SK-MEL-5 (cell line): ENCODE measurements around the gene KREMEN1. TPM values are rescaled to one million over a fixed set of nuclear protein-coding genes. Genes with fewer than 3 reads are reported as not detected.
"Not testable (repeated sequence)": the region's sequence is repeated elsewhere in the genome, so short reads cannot be mapped to it uniquely, and the experiment has no call there.

Experiments
- DNase-seq: peaks from one replicate; pipeline ENCODE4 v3.0.0-alpha.2; 2016; ENCODE audit warnings: low read depth, low spot score
- in situ Hi-C: cut with HindIII; loops from 2 replicates; pipeline ENCODE4 v1.10.0; 2016; ENCODE audit warnings: low sequenced_read_pairs, high pct_unique_total_duplicates, low pct_unique_long_range_greater_than_20kb
- polyA plus RNA-seq, 2 experiments: library from polyadenylated mRNA; depleted of rRNA; stranded (reverse); fragments of >200 nt; gene quantifications; 2 replicates each; pipeline ENCODE4 v1.2.3, GENCODE V29; 2015
- total RNA-seq: library from RNA; depleted of rRNA; stranded (reverse); fragments of >200 nt; shearing (Covaris generic); gene quantifications from 2 replicates; pipeline ENCODE4 v1.2.3, GENCODE V29; 2014; rRNA removed

KREMEN1 gene
- total RNA-seq: 23.0 and 23.5 TPM in 2 replicates
- 48.7 and 64.4 TPM in 2 replicates for polyA plus RNA-seq (2015; cell fraction: cytosol; rRNA removed)
- 9.2 and 14.5 TPM in 2 replicates for polyA plus RNA-seq (2015; cell fraction: nucleus; rRNA removed)

GRCh38 chr22:29072979-29073617, at the start of gene KREMEN1:
KREMEN1 (plus strand) TSS chr22:29073035; CDS start chr22:29073131, 96 bp downstream.
- in situ Hi-C loops: no loop called here
- no peak for DNase-seq

DNA sequence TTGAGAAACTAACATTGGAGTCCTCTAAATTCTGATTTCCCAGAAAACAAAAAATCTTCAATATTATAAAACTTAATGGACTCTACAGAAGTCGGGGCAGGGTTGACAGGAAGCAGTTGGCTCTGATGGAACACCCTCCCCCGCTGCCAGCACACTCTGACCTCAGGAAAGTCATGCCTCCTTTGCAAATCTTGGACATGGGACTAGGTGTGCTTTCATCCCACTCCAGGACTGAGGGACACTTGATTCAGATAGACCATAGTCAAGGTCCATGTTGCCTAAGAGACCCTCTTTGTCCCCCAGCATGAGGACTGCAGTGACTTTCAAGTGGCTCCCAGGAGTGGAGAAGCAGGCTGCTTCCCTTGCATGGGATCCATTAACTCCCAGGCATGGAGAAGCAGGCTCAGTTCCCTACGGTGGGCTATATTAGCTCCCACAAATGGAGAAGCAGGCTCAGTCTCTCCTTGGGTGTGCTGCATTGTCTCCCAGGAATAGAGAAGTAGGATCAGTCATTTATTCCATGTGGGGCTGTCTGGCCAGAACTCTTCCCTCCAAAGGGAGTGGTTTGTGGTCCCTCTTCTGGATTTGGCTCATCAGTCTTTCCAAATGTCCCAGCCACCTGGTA, 49.6 kb upstream of the KREMEN1 start:
- DNase-seq: no peak
- in situ Hi-C loops: no loop called here

DNA sequence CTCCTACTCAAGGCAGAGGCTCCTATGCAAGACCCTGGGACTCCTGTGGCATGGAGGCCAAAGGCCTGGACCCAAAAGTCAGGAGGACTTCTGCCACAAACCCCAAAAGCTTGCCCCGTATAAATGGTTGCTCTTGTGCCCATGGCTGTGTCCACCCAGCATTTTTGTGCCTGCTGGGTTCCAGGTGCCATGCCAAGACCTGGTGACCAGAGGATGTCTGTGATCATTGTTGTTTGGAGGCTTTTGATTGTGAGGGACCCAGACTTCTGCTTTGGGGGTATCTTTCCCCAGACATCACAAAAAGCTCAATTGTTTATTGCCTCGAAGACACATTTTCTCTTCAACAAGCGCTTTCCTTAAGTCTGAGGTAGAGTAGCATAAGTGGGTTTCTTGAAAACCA, 46.3 kb upstream of the KREMEN1 start:
- DNase-seq: no peak
- in situ Hi-C loops: no loop called here

GRCh38 chr22:29028468-29028867, 44.4 kb upstream of the KREMEN1 start:
- in situ Hi-C loops: no loop called here
- DNase-seq: no peak

- in situ Hi-C loops: no loop called here
These were observed 43.4 kb upstream of the KREMEN1 start for GRCh38 chr22:29029202-29030000.

DNA sequence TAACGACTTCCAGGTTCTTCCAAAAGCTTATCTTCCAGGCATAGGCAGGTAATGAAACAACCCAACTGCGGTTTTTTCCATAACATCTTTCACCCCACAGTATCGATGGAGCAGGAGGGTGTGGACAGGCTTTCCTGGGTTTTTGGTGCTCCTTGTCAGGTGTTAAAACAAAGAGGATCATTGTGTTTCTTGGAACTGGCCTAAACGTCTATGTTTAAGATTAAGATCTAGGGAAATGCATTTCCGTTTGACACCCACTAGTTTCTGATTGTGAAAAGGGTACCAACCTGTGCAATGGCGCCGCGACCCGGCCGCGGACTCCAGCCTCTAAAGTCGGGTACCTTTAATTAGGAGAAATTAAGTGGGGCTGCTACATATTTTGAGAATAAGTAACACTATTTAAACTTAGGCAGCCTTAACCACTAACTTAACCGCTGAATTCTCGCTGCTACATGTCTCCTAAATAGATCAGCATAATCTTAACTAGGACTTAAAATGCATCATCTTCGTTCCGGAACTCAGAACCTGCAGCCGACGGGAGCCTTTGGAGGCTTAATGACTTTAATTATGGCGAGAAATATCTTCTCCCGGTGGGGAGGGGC, 42.7 kb upstream of the KREMEN1 start:
- in situ Hi-C loops: no loop called here
- DNase-seq: no peak

More at GRCh38 chr22:29029202-29030000, 43.4 kb upstream of the KREMEN1 start:
- no peak for DNase-seq

DNA sequence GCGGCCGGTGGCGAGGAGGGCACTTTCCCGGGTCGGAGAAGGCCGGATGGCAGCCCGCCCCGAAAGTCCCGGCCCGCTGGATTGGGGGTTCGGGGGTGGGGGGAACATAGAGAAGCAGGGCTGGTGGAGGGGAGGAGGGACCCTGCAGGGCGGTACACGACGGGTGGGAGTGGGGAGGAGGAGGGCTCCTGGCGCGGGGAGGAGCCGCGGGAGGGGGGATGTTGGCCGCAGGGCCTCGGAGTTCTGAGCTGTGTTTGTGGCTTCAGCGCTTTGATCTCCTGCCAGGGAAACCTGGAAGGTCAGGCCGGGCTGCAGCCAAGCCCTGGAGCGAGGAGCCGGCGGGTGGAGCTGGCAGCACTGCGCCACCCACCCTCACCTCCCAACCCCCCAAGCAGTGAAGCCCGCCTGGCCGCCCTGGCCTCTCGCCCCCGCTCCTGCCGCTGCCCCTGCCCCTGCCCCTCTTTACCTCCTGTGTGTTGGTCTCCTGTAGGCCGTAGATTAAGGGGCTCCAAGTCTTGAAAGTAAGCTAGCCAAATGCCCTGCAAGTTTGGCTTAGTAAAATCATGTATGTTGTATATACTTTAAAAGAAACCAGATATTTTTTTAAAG, 42.1 kb upstream of the KREMEN1 start:
- DNase-seq: no peak

GRCh38 chr22:29031227-29032011, 41.4 kb upstream of the KREMEN1 start:
- DNase-seq: peak; percentile 26
- in situ Hi-C loops: no loop called here

More for the DNA sequence above, 42.1 kb upstream of the KREMEN1 start:
- in situ Hi-C loops: no loop called here

GRCh38 chr22:29032014-29032475, 40.8 kb upstream of the KREMEN1 start:
- no peak for DNase-seq
- in situ Hi-C loops: no loop called here

DNA sequence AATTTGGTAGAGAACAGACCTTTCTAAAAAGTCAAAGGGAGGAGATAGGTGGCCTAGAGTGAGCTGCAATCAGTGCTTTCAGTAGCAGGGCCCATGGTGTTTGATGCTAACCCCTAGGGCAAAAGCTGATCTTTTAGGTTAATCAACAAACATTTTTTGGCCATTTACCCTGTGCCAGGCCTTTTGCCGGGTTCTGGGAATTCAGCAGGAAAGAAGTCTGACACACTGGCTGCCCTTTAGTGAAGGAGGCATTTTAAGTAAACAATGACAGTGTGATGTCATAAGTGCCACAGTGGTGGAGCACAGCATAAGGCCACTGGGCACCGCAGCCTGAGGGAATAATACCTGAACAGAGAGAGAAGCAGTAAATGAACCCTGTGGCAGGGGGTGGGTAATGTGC, 40.3 kb upstream of the KREMEN1 start:
- DNase-seq: peak; percentile 17
- in situ Hi-C loops: no loop called here

GRCh38 chr22:29037340-29037932, 35.4 kb upstream of the KREMEN1 start:
- DNase-seq: no peak
- in situ Hi-C loops: no loop called here

DNA sequence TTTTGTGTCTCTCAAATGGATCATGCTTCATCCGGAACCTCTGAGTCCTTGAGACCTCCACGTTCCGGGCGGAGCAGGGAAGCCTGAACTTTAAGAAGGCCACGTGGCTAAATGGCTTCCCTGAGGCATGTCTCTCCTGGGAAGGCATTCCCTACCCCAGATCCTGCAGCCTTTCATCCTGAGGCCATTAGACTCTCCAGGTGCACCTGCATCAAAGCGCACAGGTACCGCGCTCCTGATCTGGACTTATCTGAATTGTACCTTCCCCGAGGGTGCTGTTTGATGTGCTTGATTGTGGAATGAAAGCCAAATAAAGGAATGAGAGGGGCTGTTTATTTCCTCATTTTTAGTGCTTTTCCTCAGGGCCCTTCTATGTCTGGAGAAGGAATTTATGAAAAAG, 33.7 kb upstream of the KREMEN1 start:
- in situ Hi-C loops: no loop called here
- DNase-seq: no peak

- in situ Hi-C loops, DNase-seq: not testable (repeated sequence)
These were observed 33.2 kb upstream of the KREMEN1 start for GRCh38 chr22:29039684-29040083.

DNA sequence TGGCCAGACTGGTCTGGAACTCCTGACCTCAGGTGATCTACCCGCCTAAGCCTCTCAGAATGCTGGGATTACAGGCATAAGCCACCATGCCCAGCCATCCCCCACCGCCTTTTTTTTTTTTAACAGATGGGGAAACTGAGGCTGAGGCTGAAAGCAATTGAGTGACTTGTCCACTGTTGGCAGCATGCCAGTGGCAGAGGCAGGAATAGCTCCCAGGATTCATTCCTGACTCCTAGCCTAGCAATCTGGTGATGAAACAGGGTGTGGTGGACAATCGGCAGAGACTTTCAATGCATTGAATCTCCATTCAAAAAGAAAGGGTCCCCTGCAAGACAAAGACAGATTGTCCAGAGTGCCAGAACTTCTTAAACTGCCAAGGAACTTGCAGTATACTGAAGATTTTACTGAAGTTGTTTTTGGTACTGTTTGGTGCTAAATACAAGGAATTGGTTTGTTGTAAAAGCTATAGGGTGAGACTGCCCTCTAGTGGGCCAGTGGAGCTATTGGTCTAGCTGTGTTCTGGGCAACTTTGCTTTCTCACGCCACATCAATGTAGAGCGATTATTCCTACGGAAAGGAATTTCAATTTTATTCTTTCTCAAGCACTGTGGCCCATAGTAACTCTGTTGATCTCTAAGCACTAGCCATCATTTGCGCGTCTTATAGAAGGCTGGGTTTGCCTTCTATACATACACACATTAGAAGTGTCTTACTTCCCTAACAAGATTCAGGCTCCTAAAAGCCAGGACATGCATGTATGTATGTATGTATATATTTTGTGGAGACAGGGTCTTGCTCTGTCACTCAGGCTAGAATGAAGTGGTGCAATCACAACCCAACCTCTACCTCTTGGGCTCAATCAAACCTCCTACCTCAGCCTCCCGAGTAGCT, 32.2 kb upstream of the KREMEN1 start:
- DNase-seq: peak; percentile 82
- in situ Hi-C loops: no loop called here

- no peak for DNase-seq
- in situ Hi-C loops: no loop called here
These were observed 31.4 kb upstream of the KREMEN1 start for GRCh38 chr22:29041408-29041807.
